Measurements from ENCODE around the gene DAB1. TPM values are rescaled to one million over a fixed set of nuclear protein-coding genes. Genes with fewer than 3 reads are reported as not detected.

The DAB1 gene
- total and polyA plus RNA-seq, 2 of the 8 experiments (the other 6 are each of a cell fraction or from before 2014, with no cell fraction given) = 4.4 to 11.8 TPM

GRCh38 chr1:57277681-57278080, 146.2 kb downstream of the DAB1 start (continued):
- TF ChIP-seq CHD7 (IDR thresholded peaks at IDR 0.05; ENCODE audit: insufficient replicate concordance, low read length) = no peak
- TF ChIP-seq, protein P1, sequence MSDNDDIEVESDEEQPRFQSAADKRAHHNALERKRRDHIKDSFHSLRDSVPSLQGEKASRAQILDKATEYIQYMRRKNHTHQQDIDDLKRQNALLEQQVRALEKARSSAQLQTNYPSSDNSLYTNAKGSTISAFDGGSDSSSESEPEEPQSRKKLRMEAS (IDR thresholded peaks at IDR 0.05) = no peak

All from H1 (cell line).